Measurements from ENCODE around the gene GRPEL1.

DNA sequence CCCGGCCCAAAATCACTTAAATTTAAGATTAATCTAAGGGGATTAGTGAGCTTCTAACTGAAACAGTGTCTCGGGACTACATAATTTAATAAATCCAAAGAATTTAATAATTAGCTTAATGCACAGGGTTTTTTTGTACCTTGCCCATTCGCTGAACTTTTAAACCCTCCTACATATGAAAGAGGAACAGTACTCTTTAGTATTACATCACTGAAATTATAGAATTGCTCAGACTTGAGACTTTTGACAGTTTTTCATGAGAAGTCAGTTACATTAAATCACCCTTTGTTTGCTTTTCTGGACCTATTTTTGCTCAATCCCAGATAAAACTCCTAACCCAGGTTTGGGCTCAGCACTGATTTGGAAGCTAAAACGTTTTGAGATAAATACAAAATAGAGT is 27.1 kb downstream of the GRPEL1 start:
- TF ChIP-seq CTCF (IDR thresholded peaks at IDR 0.05; ENCODE audit: low read depth, low read length, poor library complexity, severe bottlenecking) (no peak), EZH2phosphoT487 (IDR thresholded peaks at IDR 0.05; ENCODE audit: borderline replicate concordance, low read length) (no peak)
